OCI-LY3 (cell line): Measurements from ENCODE around the gene MAB21L1.

Experiments used
- H2AFZ ChIP-seq: fragments of 200-600, 300-600 bp; shearing (Covaris generic); 2 replicates; pipeline ENCODE4 v1.6.0; 2014; ENCODE audit warnings: antibody characterized with exemption, low read depth, low read length
- H3K27ac ChIP-seq: fragments of 200-600, 300-600 bp; sonication (generic); 2 replicates; pipeline ENCODE4 v1.5.1; 2014; ENCODE audit warnings: mild to moderate bottlenecking, low read length, moderate library complexity, mixed read lengths
- H3K27me3 ChIP-seq: fragments of 200-600, 300-600 bp; sonication (generic); 2 replicates; pipeline ENCODE4 v1.6.1; 2014; ENCODE audit warnings: low read depth, low read length, mixed read lengths
- H3K36me3 ChIP-seq: fragments of 200-600, 300-600 bp; sonication (generic); replicated peaks from 2 replicates; pipeline ENCODE3; 2014; ENCODE audit warnings: low read depth, low read length, mixed read lengths
- H3K4me1 ChIP-seq: fragments of 300-600, 200-600 bp; sonication (generic); 2 replicates; pipeline ENCODE4 v1.6.1; 2014; ENCODE audit warnings: low read length, mixed read lengths
- H3K4me2 ChIP-seq: fragments of 200-600, 300-600 bp; sonication (generic); 2 replicates; pipeline ENCODE4 v1.6.1; 2014; ENCODE audit warnings: low read length, mixed read lengths
- H3K4me3 ChIP-seq: fragments of 300-600, 200-600 bp; sonication (generic); 2 replicates; pipeline ENCODE4 v1.5.1; 2014; ENCODE audit warnings: antibody characterized with exemption, mild to moderate bottlenecking, low read length, moderate library complexity
- H3K79me2 ChIP-seq: fragments of 300-600, 200-600 bp; shearing (Covaris generic); 2 replicates; pipeline ENCODE4 v1.6.1; 2014; ENCODE audit warnings: mild to moderate bottlenecking, low read length, mixed read lengths
- H3K9ac ChIP-seq: fragments of 300-600, 200-600 bp; shearing (Covaris generic); 2 replicates; pipeline ENCODE4 v1.6.0; 2014; ENCODE audit warnings: mild to moderate bottlenecking, low read length, moderate library complexity
- H3K9me3 ChIP-seq: fragments of 200-600, 300-600 bp; shearing (Covaris generic); 2 replicates; pipeline ENCODE4 v1.6.1; 2014; ENCODE audit warnings: low read length, mixed read lengths; ENCODE audit not compliant: insufficient read depth
- H4K20me1 ChIP-seq: fragments of 200-600, 300-600 bp; sonication (generic); 2 replicates; pipeline ENCODE4 v1.6.1; 2016; ENCODE audit warnings: low read length, mixed read lengths; ENCODE audit not compliant: insufficient read depth
- EZH2phosphoT487 ChIP-seq: fragments of 200-600 bp; shearing (Covaris generic); IDR thresholded peaks from 2 replicates; pipeline ENCODE4 v1.6.1; 2018; ENCODE audit warnings: antibody characterized with exemption, mixed run types, low read depth
- TF ChIP-seq, protein P1 (sequence below): fragments of 200-600, 300-600 bp; sonication (generic); IDR thresholded peaks from 2 replicates; pipeline ENCODE4 v1.5.1; 2014; ENCODE audit warnings: antibody characterized with exemption, low read length, low read depth

Gene MAB21L1

DNA sequence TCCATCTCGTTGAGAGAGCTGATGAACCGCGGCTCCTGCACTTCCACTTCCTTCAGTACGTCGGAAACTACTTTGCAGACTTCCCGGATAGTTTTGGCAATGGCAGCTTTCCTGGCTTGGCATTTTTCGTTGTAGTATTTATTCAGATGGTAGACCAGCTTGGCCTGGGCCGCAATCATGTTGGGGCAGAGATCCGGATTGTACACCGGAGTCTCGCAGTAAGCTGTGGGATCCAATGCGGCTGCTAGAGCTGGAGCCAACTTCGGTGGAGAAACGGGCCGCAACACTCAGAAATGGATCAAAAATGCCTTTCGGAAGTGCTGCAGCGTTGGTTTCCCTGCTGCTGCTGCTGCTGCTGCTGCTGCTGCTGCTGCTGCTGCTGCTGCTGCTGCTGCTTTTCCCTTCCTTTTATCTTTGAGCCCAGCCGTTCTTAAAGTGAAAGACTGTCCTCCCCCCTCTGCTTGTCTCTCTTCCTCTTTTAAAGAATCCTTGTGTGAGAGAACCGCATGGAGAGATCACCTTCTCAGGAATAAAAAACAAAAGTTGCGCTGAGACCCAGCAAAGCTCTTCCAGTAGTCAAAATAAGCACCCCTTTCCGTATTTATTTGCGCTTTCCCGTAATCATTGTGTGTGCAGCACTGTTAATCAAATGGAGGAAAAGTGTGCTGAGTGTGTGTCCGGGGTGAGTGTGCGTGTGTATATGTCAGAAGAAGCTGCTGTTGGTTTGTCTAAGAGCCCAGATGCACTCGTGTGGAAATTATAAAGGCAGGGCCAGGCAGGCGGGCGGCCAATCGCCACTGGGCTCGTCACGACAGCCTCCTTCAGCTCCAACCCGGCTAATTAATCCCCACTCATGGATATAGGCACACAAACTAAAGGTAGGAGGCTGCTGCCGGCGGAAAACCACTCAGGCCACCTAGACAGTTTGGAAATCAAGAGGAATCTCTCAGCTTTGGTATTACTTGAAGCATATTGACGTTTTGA, at the start of gene MAB21L1:
Gene MAB21L1 (minus strand): TSS at position 730 of the 984 bp plus-strand sequence. CDS start 551 bp downstream, at position 179.
- Histone ChIP-seq H2AFZ (peak within 1 kb of the TSS; percentile 73), H3K4me2 (peak within 1 kb of the TSS; percentile 81), H3K27ac (no peak within 1 kb of the TSS), H3K4me1 (peaks cover 13% of the 10 kb centered on the region), H3K79me2 (no peaks in the 10 kb centered on the region), H3K27me3 (0 out of 2 replicates have a peak, but pooled peaks cover 3% of the 10 kb centered on the region), H3K9me3 (no peaks in the 10 kb centered on the region), H3K9ac (peak within 1 kb of the TSS; percentile 58), H3K36me3 (no peaks in the 10 kb centered on the region), H4K20me1 (no peaks in the 10 kb centered on the region), H3K4me3 (peak within 1 kb of the TSS; percentile 78)
- TF ChIP-seq, protein P1, sequence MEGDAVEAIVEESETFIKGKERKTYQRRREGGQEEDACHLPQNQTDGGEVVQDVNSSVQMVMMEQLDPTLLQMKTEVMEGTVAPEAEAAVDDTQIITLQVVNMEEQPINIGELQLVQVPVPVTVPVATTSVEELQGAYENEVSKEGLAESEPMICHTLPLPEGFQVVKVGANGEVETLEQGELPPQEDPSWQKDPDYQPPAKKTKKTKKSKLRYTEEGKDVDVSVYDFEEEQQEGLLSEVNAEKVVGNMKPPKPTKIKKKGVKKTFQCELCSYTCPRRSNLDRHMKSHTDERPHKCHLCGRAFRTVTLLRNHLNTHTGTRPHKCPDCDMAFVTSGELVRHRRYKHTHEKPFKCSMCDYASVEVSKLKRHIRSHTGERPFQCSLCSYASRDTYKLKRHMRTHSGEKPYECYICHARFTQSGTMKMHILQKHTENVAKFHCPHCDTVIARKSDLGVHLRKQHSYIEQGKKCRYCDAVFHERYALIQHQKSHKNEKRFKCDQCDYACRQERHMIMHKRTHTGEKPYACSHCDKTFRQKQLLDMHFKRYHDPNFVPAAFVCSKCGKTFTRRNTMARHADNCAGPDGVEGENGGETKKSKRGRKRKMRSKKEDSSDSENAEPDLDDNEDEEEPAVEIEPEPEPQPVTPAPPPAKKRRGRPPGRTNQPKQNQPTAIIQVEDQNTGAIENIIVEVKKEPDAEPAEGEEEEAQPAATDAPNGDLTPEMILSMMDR = no peak
- no peak for TF ChIP-seq EZH2phosphoT487

DNA sequence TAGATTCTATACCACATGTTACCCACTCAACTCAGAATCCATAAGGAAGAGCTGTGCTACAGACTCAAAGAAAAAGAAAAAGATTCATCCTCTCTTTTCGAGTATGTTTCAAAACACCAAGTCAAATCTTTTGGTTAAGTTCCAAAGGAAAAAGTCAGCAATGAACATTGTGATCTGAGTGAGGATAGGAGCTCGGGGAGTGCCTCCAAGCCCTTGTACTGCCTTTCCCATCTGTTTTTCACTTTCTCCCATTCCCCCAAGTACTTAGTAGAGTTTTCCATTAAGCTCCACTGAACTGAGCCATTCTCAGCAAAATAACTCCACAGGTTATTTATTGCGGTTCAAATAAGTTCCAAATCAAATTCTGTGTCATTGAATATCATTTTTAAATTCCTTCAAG, 47.7 kb upstream of the MAB21L1 start:
- Histone ChIP-seq H3K79me2 (no peaks in the 10 kb centered on the region), H4K20me1 (no peaks in the 10 kb centered on the region), H3K9ac (no peak overlapping the region), H3K4me2 (no peak overlapping the region), H3K36me3 (no peaks in the 10 kb centered on the region), H3K4me1 (no peaks in the 10 kb centered on the region), H3K9me3 (no peaks in the 10 kb centered on the region), H2AFZ (no peak overlapping the region), H3K4me3 (no peak overlapping the region), H3K27ac (no peak overlapping the region), H3K27me3 (no peaks in the 10 kb centered on the region)
- TF ChIP-seq EZH2phosphoT487 = no peak
- TF ChIP-seq, protein P1 = no peak

DNA sequence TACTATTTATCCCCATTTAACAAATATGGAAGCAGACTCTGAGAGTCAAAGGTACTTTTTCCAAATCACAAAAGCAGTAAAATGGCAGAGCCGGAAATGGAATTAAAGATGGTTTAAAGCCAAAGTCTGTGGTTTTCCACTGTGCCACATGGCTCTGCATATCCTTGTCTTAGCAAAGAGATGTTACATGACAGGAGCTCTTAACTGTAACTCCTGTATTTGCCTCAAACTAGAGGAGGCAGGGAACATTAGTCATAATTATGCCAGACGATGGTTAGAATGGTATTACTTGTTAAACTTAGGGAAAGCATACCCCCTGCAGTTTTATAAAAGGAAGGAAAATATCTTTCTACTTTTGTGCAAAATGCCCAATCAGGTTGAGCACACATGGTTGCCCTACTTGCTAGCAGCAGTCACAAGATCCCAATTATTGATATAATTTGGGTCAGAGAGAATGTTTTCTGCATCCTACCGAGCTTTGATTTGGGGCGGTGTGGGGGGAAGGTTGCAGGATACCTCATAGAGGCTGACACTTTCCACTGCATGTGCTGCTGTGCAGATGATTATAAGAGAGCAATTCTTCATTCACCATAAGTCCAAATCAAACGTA, 42.0 kb upstream of the MAB21L1 start:
- Histone ChIP-seq H3K4me2 (no peak overlapping the region), H3K27me3 (no peaks in the 10 kb centered on the region)
- no peak for TF ChIP-seq EZH2phosphoT487
- TF ChIP-seq, protein P1 = no peak

More for the DNA sequence above, 42.0 kb upstream of the MAB21L1 start:
- Histone ChIP-seq H3K4me3 (no peak overlapping the region), H4K20me1 (no peaks in the 10 kb centered on the region), H2AFZ (no peak overlapping the region), H3K9me3 (no peaks in the 10 kb centered on the region), H3K4me1 (no peaks in the 10 kb centered on the region), H3K36me3 (no peaks in the 10 kb centered on the region), H3K79me2 (no peaks in the 10 kb centered on the region), H3K9ac (no peak overlapping the region), H3K27ac (no peak overlapping the region)
